GM12878 (cell line): ENCODE results near the gene MAN2A1. TPM values are rescaled to one million over a fixed set of nuclear protein-coding genes. Genes with fewer than 3 reads are reported as not detected.

Experiments used
- ATAC-seq: fragments of 200-7000 bp; cut with Tn5 transposase; 3 replicates; pipeline ENCODE4 v1.9.1; 2020; ENCODE audit warnings: mild to moderate bottlenecking, moderate library complexity
- BruUV-seq: library from RNA; stranded (reverse); fragments of 400-500 nt; replicated peaks from 2 replicates; lab custom pipeline; 2021; lab: Mats Ljungman, UMichigan
- CTCF ChIA-PET: fragments of 300-600 bp; sonication (Branson Sonifier 250); formaldehyde crosslinking; extraction: SDS; loops from one replicate; lab custom pipeline; 2021; ENCODE audit warnings: inconsistent platforms; lab: Yijun Ruan, JAX
- POLR2A ChIA-PET: fragments of 350-600 bp; formaldehyde crosslinking; extraction: SDS; loops from one replicate; lab custom pipeline; 2021; ENCODE audit warnings: inconsistent platforms; lab: Charles Lee
- RAD21 ChIA-PET: fragments of 300-600 bp; sonication (Branson Sonifier 250); formaldehyde crosslinking; loops from one replicate; lab custom pipeline; 2023; ENCODE audit warnings: antibody characterized with exemption; ENCODE audit not compliant: unreplicated experiment; lab: Charles Lee
- SMC1A ChIA-PET: fragments of 300-600 bp; sonication (Branson Sonifier 250); formaldehyde crosslinking; loops from one replicate; lab custom pipeline; 2023; ENCODE audit not compliant: unreplicated experiment, uncharacterized antibody; lab: Charles Lee
- DNase-seq: peaks from one replicate; pipeline ENCODE4 v3.0.0-alpha.2; 2011; ENCODE audit warnings: low read depth, low spot score
- FAIRE-seq: peaks from 3 replicates; lab custom pipeline; 2011; peaks lifted over from hg19 to GRCh38; lab: Jason Lieb, UNC
- H2AFZ ChIP-seq: 2 replicates; pipeline ENCODE4 v1.6.0; 2011; ENCODE audit warnings: low read depth, low read length, control low read depth; ENCODE audit not compliant: control insufficient read depth
- H3K27ac ChIP-seq: 2 replicates; pipeline ENCODE4 v1.5.1; 2011; ENCODE audit warnings: control low read depth; ENCODE audit not compliant: control insufficient read depth, insufficient read depth
- H3K27me3 ChIP-seq, 2 experiments: replicated peaks in 1 of 2; 2 replicates each; pipeline versions ENCODE4 v1.6.0 to v1.6.1; 2011; ENCODE audit warnings: low read length in 1 of 2; ENCODE audit not compliant: control insufficient read depth in 2 of 2, insufficient read depth in 2 of 2
- H3K36me3 ChIP-seq, 2 experiments: 2 replicates each; pipeline ENCODE4 v1.5.1; 2011; ENCODE audit warnings: low read length in 1 of 2; ENCODE audit not compliant: control insufficient read depth in 2 of 2, insufficient read depth in 2 of 2
- H3K4me1 ChIP-seq: 2 replicates; pipeline ENCODE4 v1.6.1; 2011; ENCODE audit warnings: mild to moderate bottlenecking, low read length, moderate library complexity, mixed read lengths; ENCODE audit not compliant: control insufficient read depth, insufficient read depth
- H3K4me2 ChIP-seq: 2 replicates; pipeline ENCODE4 v1.6.0; 2011; ENCODE audit warnings: control low read depth; ENCODE audit not compliant: control insufficient read depth, insufficient read depth
- H3K4me3 ChIP-seq: fragments of 200-600 bp; sonication (generic); 2 replicates; pipeline ENCODE4 v1.5.1; 2016
- H3K79me2 ChIP-seq: 2 replicates; pipeline ENCODE4 v1.6.0; 2011; ENCODE audit warnings: low read length; ENCODE audit not compliant: control insufficient read depth, insufficient read depth
- H3K9ac ChIP-seq: 2 replicates; pipeline ENCODE4 v1.8.0; 2011; ENCODE audit warnings: low read length, control low read depth, mixed read lengths; ENCODE audit not compliant: control insufficient read depth, insufficient read depth
- H3K9me3 ChIP-seq: replicated peaks from 3 replicates; pipeline ENCODE4 v1.5.1; 2011; ENCODE audit warnings: mild to moderate bottlenecking, low read length; ENCODE audit not compliant: control insufficient read depth, insufficient read depth
- H4K20me1 ChIP-seq: 2 replicates; pipeline ENCODE4 v1.6.0; 2011; ENCODE audit not compliant: control insufficient read depth, insufficient read depth
- BCL11A ChIP-seq: IDR thresholded peaks from 2 replicates; pipeline ENCODE4 v1.6.1; 2011; ENCODE audit warnings: low read depth, low read length
- CHD2 ChIP-seq: IDR thresholded peaks from 2 replicates; pipeline ENCODE4 v1.6.1; 2011; ENCODE audit warnings: low read depth, low read length, improper control_type of control experiment, borderline replicate concordance
- DPF2 ChIP-seq: fragments of 450-650 bp; IDR thresholded peaks from 2 replicates; pipeline ENCODE4 v1.6.1; 2017; ENCODE audit warnings: mild to moderate bottlenecking
- ETV6 ChIP-seq, 2 experiments: fragments of 450-650 bp in 1 of 2; IDR thresholded peaks in 1 of 2; conservative IDR thresholded peaks in 1 of 2; 2 replicates each; pipeline ENCODE4 v1.6.1; 2014; ENCODE audit warnings: antibody characterized with exemption in 1 of 2, borderline replicate concordance in 1 of 2, low read depth in 1 of 2, mild to moderate bottlenecking in 1 of 2, moderate library complexity in 1 of 2
- IKZF1 ChIP-seq: fragments of 450-650 bp; conservative IDR thresholded peaks from 2 replicates; pipeline ENCODE4 v1.6.1; 2017; ENCODE audit warnings: antibody characterized with exemption, mild to moderate bottlenecking
- IRF4 ChIP-seq: IDR thresholded peaks from 2 replicates; pipeline ENCODE4 v1.6.1; 2011; ENCODE audit warnings: low read depth, low read length
- NR2F1 ChIP-seq: fragments of 450-650 bp; conservative IDR thresholded peaks from 2 replicates; pipeline ENCODE4 v1.6.1; 2017; ENCODE audit warnings: mild to moderate bottlenecking
- PAX5 ChIP-seq: IDR thresholded peaks from 2 replicates; pipeline ENCODE4 v1.6.1; 2011; ENCODE audit warnings: low read depth, low read length, borderline replicate concordance
- PML ChIP-seq: IDR thresholded peaks from 2 replicates; pipeline ENCODE4 v1.6.1; 2012; ENCODE audit warnings: low read length, inconsistent platforms
- RELA ChIP-seq: fragments of 450-650 bp; IDR thresholded peaks from 2 replicates; pipeline ENCODE4 v1.8.0; 2014; ENCODE audit warnings: borderline replicate concordance; ENCODE audit not compliant: partially characterized antibody
- RFX5 ChIP-seq: IDR thresholded peaks from 2 replicates; pipeline ENCODE4 v1.6.1; 2011; ENCODE audit warnings: low read depth, low read length, improper control_type of control experiment
- SIN3A ChIP-seq: IDR thresholded peaks from 2 replicates; pipeline ENCODE4 v1.6.1; 2012; ENCODE audit warnings: low read depth, low read length, improper control_type of control experiment
- SPI1 ChIP-seq: IDR thresholded peaks from 2 replicates; pipeline ENCODE4 v1.6.1; 2011; ENCODE audit warnings: low read depth, mild to moderate bottlenecking, low read length, moderate library complexity, borderline replicate concordance; ENCODE audit not compliant: insufficient read depth
- SUPT20H ChIP-seq: IDR thresholded peaks from 2 replicates; pipeline ENCODE4 v1.6.1; 2011; ENCODE audit warnings: low read depth, mild to moderate bottlenecking, low read length, moderate library complexity, borderline replicate concordance; ENCODE audit not compliant: control insufficient read depth
- ZNF622 ChIP-seq: fragments of 450-650 bp; IDR thresholded peaks from 2 replicates; pipeline ENCODE4 v1.6.1; 2017; ENCODE audit warnings: mild to moderate bottlenecking, inconsistent platforms
- WGBS: methylation state at CpG from one replicate; pipeline ENCODE4 v1.1.6; 2016; ENCODE audit warnings: low lambda C conversion rate; ENCODE audit not compliant: insufficient replicate concordance, insufficient coverage; ENCODE audit errors: missing lambda C conversion rate; 5-methylcytosine and 5-hydroxymethylcytosine counted together
- in situ Hi-C: fragments of 300-500 bp; cut with MboI; formaldehyde crosslinking; loops from 9 replicates; pipeline ENCODE4 v1.14.3; 2018; ENCODE audit warnings: mixed read lengths
- intact Hi-C: fragments of 100-400 bp; cut with micrococcal nuclease; formaldehyde crosslinking; loops from one replicate; pipeline ENCODE4 v1.14.2; 2022; ENCODE audit not compliant: unreplicated experiment
- polyA plus RNA-seq, 11 experiments: library from polyadenylated mRNA; depleted of rRNA in 4 of 11; unstranded in 6 of 11; stranded (reverse) in 5 of 11; fragments of >200 nt; fragmentation: Nextera tagmentation in 4 of 11; fragmentation: Illumina TruSeq in 1 of 11; extraction: Ambion mirVana in 4 of 11; extraction: Trizol in 1 of 11; gene quantifications; 1 replicate in 1 of 11; 2 replicates in 10 of 11; pipeline versions ENCODE4 v1.2.1 to v1.2.3, GENCODE V29; 2011 to 2016; ENCODE audit warnings: inconsistent platforms in 2 of 11, missing spikeins in 2 of 11, low read depth in 1 of 11
- total RNA-seq, 4 experiments: library from RNA; depleted of rRNA in 3 of 4; stranded (reverse); fragments of >200 nt in 3 of 4; fragmentation: Illumina TruSeq in 1 of 4; extraction: Trizol in 1 of 4; gene quantifications; 2 replicates each; pipeline versions ENCODE4 v1.2.1 to v1.2.3, GENCODE V29; 2013 to 2021
- TF ChIP-seq, protein P1 (sequence below): fragments of 450-650 bp; IDR thresholded peaks from 2 replicates; pipeline ENCODE4 v1.6.1; 2016; ENCODE audit warnings: mild to moderate bottlenecking
- TF ChIP-seq, protein P2 (sequence below): fragments of 450-650 bp; IDR thresholded peaks from 2 replicates; pipeline ENCODE4 v1.6.1; 2017; ENCODE audit warnings: borderline replicate concordance

Gene MAN2A1
- total and polyA plus RNA-seq, 10 of the 15 experiments (the other 5 are each of a cell fraction or from before 2014, with no cell fraction given): 4.2 to 27.9 (median 10.5) TPM

DNA sequence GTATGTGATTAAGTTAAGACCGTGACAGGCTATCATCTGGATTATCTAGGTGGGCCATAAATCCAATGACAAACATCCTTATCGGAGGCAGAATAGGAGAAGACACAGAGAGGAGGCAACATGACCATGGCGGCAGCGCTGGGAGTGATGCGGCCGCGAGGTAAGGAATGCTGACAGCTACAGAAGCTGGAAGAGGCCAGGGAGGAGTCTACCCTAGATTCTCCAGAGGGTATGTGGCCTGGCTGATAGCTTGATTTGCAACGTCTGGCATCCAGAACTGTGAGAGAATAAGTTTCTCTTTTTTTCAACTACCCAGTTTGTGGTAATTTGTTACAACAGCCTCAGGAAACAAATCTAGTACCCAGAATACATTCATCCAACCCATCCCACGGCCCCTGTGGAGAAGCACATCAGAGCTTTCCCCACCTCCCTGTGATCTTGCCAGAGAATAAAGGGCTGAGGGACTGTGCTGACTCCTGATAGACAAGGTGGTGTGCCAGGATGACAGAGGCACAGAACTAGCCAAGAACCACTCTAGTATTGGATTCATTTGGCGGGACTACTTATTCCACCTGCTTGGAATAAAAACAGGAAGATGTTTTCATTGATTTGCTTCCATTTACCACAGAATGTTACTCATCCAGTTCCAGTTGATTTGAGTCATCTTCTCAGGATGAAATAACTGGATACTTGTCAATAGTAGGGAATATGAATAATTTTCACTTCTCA, 187.4 kb downstream of the MAN2A1 start (continued):
- TF ChIP-seq, protein P1, sequence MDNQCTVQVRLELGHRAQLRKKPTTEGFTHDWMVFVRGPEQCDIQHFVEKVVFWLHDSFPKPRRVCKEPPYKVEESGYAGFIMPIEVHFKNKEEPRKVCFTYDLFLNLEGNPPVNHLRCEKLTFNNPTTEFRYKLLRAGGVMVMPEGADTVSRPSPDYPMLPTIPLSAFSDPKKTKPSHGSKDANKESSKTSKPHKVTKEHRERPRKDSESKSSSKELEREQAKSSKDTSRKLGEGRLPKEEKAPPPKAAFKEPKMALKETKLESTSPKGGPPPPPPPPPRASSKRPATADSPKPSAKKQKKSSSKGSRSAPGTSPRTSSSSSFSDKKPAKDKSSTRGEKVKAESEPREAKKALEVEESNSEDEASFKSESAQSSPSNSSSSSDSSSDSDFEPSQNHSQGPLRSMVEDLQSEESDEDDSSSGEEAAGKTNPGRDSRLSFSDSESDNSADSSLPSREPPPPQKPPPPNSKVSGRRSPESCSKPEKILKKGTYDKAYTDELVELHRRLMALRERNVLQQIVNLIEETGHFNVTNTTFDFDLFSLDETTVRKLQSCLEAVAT: no peak
- TF ChIP-seq IKZF1 (no peak), RFX5 (no peak), SUPT20H (no peak)

DNA sequence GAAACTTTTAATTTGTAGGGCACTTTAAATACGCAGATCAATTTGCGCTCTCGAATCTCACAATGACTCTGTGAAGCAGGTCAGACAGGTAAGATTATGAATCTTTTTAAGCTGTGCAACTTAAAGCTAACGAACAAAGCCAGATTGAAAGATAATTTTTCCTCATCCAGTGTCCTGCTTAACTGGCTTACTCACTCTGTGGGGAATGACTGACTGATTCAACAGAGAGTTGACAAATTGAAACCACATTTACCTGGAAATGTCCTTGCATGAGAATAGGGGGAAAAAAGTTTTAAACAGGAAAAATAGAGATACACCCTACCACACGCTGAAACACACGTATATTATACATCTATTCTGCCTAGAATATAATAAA, 187.9 kb downstream of the MAN2A1 start:
- no TSS peak for BruUV-seq
- Histone ChIP-seq H4K20me1 (no peaks in the 10 kb centered on the region), H3K79me2 (no peaks in the 10 kb centered on the region), H3K9ac (no peak overlapping the region), H3K27me3 (no peaks in the 10 kb centered on the region), H3K4me1 (no peaks in the 10 kb centered on the region), H3K4me2 (no peak overlapping the region), H3K4me3 (no peak overlapping the region), H2AFZ (no peak overlapping the region), H3K9me3 (no peaks in the 10 kb centered on the region), H3K27ac (no peak overlapping the region), H3K36me3 (no peaks in the 10 kb centered on the region)
- ChIA-PET SMC1A (no interaction called here), POLR2A (no interaction called here), CTCF (no interaction called here), RAD21 (no interaction called here)
- TF ChIP-seq BCL11A (no peak), IRF4 (no peak), PAX5 (no peak), SPI1 (no peak), RELA (no peak), CHD2 (no peak), SIN3A (no peak), ETV6 (conservative IDR thresholded peaks at IDR 0.05 in 1 of 2, IDR thresholded peaks at IDR 0.05 in 1 of 2; ENCODE audit: borderline replicate concordance in 1 of 2, low read depth in 1 of 2) (no peak), PML (no peak), DPF2 (no peak), ZNF622 (no peak), NR2F1 (no peak)
- TF ChIP-seq, protein P2, sequence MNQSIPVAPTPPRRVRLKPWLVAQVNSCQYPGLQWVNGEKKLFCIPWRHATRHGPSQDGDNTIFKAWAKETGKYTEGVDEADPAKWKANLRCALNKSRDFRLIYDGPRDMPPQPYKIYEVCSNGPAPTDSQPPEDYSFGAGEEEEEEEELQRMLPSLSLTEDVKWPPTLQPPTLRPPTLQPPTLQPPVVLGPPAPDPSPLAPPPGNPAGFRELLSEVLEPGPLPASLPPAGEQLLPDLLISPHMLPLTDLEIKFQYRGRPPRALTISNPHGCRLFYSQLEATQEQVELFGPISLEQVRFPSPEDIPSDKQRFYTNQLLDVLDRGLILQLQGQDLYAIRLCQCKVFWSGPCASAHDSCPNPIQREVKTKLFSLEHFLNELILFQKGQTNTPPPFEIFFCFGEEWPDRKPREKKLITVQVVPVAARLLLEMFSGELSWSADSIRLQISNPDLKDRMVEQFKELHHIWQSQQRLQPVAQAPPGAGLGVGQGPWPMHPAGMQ: no peak
- DNase-seq (no peak), FAIRE-seq (no peak), ATAC-seq (no peak)
- intact Hi-C loops: no loop called here
- in situ Hi-C loops: no loop called here
- WGBS: 40% methylated on average over 6 of the region's 6 CpGs
